Stomach smooth muscle (tissue), 2 donors: ENCODE measurements around the gene GOLPH3.
A peak's percentile ranks its signal among the peaks of the same experiment; 100 is the strongest.
"Not testable (repeated sequence)": the region's sequence is repeated elsewhere in the genome, so short reads cannot be mapped to it uniquely, and the experiment has no call there.

Experiments
- H3K27ac ChIP-seq: one replicate; pipeline ENCODE4 v1.7.0; 2013; ENCODE audit warnings: mild to moderate bottlenecking, low read length, inconsistent platforms
- H3K27me3 ChIP-seq, 2 donors: one replicate each; pipeline ENCODE4 v1.7.0; 2013; ENCODE audit warnings: low read length in 2 of 2; ENCODE audit not compliant: insufficient read depth in 2 of 2, control insufficient read depth in 1 of 2
- H3K36me3 ChIP-seq, 2 donors: one replicate each; pipeline ENCODE4 v1.7.0; 2013; ENCODE audit warnings: low read length in 2 of 2; ENCODE audit not compliant: control insufficient read depth in 2 of 2, insufficient read depth in 2 of 2
- H3K4me1 ChIP-seq: one replicate; pipeline ENCODE4 v1.7.0; 2013; ENCODE audit warnings: low read length; ENCODE audit not compliant: control insufficient read depth, insufficient read depth
- H3K4me3 ChIP-seq, 2 donors: one replicate each; pipeline ENCODE4 v1.7.0; 2013; ENCODE audit warnings: low read length in 2 of 2
- H3K9ac ChIP-seq, 2 donors: one replicate each; pipeline ENCODE4 v1.7.0; 2013; ENCODE audit warnings: low read length in 2 of 2, mild to moderate bottlenecking in 1 of 2
- H3K9me3 ChIP-seq, 2 donors: one replicate each; pipeline ENCODE4 v1.7.0; 2013; ENCODE audit warnings: low read length in 2 of 2; ENCODE audit not compliant: control insufficient read depth in 2 of 2
- donor health status: healthy.
- donor health status: Pancreatic carcinoma.

Gene GOLPH3

DNA sequence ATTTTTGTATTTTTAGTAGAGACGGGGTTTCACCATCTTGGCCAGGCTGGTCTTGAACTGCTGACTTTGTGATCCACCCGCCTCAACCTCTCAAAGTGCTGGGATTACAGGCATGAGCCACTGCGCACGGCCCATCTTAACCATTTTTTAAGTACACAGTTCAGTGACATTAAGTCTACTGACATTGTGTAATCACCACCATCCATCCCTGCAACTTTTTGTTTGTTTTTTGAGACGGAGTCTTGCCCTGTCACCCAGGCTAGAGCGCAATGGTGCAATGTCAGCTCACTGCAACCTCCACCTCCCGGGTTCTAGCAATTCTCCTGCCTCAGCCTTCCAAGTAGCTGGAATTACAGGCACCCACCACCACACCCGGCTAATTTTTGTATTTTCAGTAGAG is 55.2 kb downstream of the GOLPH3 start:
- not testable (repeated sequence) for H3K27ac ChIP-seq, H3K4me3 ChIP-seq, H3K27me3 ChIP-seq, H3K9me3 ChIP-seq, H3K9ac ChIP-seq, H3K4me1 ChIP-seq
- peaks cover 6 to 11% of the 10 kb centered on the region in 2 donors for H3K36me3 ChIP-seq

DNA sequence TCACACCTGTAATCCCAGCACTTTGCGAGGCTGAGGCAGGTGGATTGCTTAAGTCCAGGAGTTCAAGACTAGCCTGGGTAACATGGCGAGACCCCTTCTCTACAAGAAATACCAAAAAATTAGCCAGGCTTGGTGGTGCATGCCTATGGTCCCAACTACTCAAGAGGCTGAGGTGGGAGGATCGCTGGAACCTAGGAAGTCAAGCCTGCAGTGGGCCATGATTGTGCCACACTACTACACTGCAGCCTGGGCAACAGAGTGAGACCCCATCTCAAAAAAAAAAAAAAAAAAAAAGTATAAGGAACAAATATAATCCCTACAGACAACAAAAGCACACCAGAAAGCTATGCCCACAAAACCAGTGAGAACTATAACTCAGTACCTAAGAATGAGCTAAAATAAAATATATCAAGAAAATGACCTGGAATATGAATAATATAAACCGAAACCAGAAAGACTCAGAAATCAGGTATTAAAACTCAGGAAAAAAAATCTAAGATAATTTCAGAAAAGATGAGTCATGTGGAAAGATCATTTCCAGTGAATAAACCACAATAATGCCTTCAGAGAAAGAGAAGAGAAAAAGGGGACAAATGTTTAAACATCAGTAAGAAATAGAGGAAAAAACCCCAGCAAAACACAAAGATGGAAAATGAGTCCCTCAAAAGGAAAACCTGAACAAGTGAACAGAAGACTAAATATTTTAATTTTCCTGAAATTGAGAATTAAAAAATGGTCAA is 57.4 kb downstream of the GOLPH3 start:
- H3K4me3 ChIP-seq: no peak overlapping the region
- no peak overlapping the region for H3K27ac ChIP-seq
- no peaks in the 10 kb centered on the region for H3K27me3 ChIP-seq
- H3K4me1 ChIP-seq: no peaks in the 10 kb centered on the region
- peaks cover 17% of the 10 kb centered on the region in 2 donors for H3K36me3 ChIP-seq
- H3K9ac ChIP-seq: no peak overlapping the region
- H3K9me3 ChIP-seq: no peaks in the 10 kb centered on the region

DNA sequence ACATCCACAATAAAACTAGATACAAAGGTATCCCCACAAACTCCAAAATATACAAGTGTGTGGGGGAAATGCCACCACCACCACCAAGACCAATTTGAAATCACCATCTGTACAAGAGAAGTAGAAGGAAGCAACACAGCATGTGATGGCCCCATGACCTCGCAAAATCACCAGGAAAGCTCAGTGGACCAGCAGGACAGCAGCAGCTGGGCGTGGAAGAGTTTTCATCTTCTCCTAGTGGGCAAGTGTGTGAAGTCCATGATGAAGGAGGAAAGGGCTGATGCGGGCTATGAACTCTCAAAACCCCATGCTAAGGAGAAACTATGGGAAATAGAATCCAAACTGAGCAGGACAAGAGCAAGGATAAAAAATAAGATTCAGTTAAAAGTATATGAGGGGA is 58.1 kb downstream of the GOLPH3 start:
- Histone ChIP-seq H3K4me3 (no peak overlapping the region), H3K9ac (no peak overlapping the region), H3K27ac (no peak overlapping the region), H3K27me3 (no peaks in the 10 kb centered on the region), H3K9me3 (no peaks in the 10 kb centered on the region), H3K4me1 (no peaks in the 10 kb centered on the region), H3K36me3 (peaks cover 15 to 19% of the 10 kb centered on the region in 2 donors)

DNA sequence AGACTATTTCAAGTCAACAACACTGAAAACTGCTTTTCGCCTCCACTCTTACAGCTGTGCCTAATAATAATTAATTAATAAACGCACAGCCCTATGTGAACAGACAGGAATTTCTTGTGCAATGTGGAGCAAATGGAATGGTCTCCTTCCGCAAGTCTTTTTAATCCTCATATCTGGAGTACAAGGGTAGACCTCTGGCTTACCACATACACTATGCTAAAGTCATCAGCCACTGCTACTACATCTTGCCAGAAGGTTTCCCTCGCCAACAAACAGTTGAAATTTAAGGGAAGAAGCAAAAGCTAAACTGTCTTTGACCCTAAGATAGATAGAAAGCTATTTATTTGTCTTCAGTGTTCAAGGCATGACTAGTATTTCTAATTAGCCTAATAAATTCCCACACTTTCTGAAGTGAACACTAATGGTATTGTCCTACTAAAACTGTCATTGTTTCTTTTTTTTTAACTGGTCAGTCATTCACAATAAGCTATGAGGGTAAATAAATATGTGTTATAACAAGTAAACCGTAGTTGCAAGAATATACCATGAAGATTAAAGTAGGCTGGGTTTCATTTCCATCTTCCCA is 63.9 kb downstream of the GOLPH3 start:
- no peaks in the 10 kb centered on the region for H3K4me1 ChIP-seq
- H3K36me3 ChIP-seq: peaks cover 24 to 33% of the 10 kb centered on the region in 2 donors
- H3K4me3 ChIP-seq: no peak overlapping the region
- H3K27ac ChIP-seq: no peak overlapping the region
- no peaks in the 10 kb centered on the region for H3K27me3 ChIP-seq
- H3K9ac ChIP-seq: no peak overlapping the region
- H3K9me3 ChIP-seq: no peaks in the 10 kb centered on the region

DNA sequence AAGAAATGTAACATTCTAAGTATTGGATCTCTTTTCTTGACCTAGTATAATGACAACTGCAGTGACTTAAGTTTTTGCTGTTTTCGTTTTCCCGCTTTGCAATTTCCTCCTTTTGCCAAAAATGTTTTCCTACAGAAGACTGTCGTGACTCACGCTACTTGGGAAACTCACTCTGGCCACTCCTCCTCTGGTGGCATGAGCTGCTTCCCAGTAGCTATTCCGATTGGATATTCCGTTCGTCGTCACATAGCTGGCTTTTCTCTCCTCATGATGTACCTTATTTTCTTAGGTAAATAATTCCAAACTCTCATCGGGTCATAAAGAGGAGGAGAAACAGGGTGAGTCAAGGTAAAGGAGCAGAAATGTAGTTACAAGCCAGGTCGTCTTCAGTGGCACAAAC is 64.9 kb downstream of the GOLPH3 start:
- Histone ChIP-seq H3K4me1 (no peaks in the 10 kb centered on the region), H3K4me3 (no peak overlapping the region), H3K36me3 (peaks cover 24 to 37% of the 10 kb centered on the region in 2 donors), H3K27me3 (no peaks in the 10 kb centered on the region), H3K9ac (no peak overlapping the region), H3K27ac (no peak overlapping the region), H3K9me3 (no peaks in the 10 kb centered on the region)

DNA sequence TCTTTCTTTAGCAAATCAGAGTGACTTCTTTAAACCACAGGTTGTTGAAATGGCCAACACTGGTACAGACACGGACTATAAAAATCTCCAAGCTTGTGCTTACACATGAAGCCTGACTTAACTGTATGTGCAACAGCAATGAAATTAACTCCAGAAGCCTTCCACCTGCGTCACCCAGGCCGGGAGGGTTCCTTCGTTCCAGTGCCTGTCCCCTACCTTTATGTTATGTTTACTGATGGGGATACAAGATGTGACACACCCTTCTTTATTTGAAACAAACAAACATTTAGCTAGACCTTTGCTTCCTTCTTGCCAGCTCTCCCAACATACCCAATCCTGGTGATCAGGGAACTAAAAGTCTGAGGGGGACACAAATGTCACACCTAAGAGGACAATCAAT is 66.0 kb downstream of the GOLPH3 start:
- H3K9ac ChIP-seq: no peak overlapping the region
- H3K9me3 ChIP-seq: no peaks in the 10 kb centered on the region
- peaks cover 24 to 44% of the 10 kb centered on the region in 2 donors for H3K36me3 ChIP-seq
- H3K27me3 ChIP-seq: no peaks in the 10 kb centered on the region
- no peak overlapping the region for H3K4me3 ChIP-seq
- no peaks in the 10 kb centered on the region for H3K4me1 ChIP-seq
- H3K27ac ChIP-seq: no peak overlapping the region

DNA sequence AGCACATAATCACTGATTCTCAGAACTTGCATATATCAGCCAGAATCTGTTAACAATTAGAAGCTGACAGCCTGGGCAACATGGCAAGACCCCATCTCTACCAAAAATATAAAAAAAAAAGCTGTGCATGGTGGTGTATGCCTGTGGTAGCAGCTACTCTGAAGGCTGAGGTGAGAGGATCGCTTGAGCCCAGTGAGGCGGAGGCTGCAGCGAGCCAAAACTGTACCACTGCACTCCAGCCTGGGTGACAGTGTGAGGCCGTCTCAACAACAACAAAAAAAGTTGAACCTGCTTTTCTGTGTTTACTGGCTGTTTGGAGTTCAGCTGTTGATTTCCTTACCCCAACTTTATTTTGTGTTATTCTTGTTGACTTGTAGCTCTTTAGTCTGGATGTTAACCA is 66.8 kb downstream of the GOLPH3 start:
- Histone ChIP-seq H3K9me3 (no peaks in the 10 kb centered on the region), H3K27me3 (no peaks in the 10 kb centered on the region), H3K27ac (no peak overlapping the region), H3K4me1 (no peaks in the 10 kb centered on the region), H3K36me3 (peaks cover 27 to 46% of the 10 kb centered on the region in 2 donors), H3K4me3 (no peak overlapping the region), H3K9ac (no peak overlapping the region)

DNA sequence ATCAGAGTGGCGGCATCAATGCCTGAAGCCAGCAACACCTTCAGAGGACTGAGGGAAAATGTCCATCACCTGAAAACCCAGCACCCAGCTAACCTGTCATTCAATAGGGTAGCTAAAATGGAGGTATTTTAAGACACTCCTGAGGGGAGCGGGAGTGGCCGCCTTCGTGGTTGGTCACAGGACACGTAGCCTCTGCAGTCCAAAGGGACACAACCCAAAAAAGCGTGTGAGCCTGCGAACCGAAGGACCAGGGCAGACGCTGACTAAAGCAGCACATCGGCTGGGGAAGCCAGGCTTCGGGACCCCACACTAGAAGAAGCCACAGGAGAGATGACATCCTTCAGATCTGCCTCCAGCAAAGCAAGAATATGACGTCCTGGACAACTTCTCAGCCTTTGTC is 70.6 kb downstream of the GOLPH3 start:
- Histone ChIP-seq H3K9me3 (no peaks in the 10 kb centered on the region), H3K9ac (no peak overlapping the region), H3K27ac (no peak overlapping the region), H3K4me3 (no peak overlapping the region), H3K27me3 (no peaks in the 10 kb centered on the region), H3K36me3 (peaks cover 31 to 48% of the 10 kb centered on the region in 2 donors), H3K4me1 (peaks cover 21% of the 10 kb centered on the region)

DNA sequence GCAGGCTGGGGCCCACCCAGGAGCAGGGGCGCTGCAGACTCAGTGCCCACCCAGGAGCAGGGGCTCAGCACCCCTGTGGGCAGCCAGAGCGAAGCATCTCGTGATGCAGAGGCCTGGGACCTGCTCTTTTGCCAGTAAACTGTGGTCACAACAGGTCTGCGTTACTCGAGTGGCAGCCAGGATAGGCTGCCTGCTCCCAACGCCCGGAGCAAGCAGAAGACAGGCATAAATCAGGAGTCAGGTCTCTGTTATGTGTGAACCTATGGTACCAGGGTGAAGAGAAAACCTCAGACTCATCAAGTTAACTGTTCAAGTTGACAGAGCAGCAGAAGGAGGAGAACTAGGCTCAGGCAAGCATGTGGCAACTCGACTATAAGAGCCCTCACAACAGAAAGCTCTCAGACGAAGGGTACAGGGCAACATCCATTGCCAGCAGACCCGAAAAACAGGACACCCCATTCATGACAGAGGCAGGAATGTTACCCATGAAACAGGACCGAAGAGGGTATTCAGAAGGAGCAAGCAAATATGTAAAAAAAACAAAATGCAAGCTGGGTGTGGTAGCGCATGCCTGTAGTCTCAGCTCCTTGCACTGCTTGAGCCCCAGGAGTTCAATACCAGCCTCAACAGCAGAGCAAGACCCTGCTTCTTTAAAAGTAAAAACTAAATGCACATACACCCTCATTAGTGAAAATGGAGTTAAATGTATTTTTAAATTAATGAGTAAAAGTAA is 71.7 kb downstream of the GOLPH3 start:
- H3K9me3 ChIP-seq: no peaks in the 10 kb centered on the region
- H3K4me3 ChIP-seq: no peak overlapping the region
- H3K27ac ChIP-seq: no peak overlapping the region
- H3K27me3 ChIP-seq: no peaks in the 10 kb centered on the region
- H3K36me3 ChIP-seq: peaks cover 24 to 46% of the 10 kb centered on the region in 2 donors
- peaks cover 24% of the 10 kb centered on the region for H3K4me1 ChIP-seq
- H3K9ac ChIP-seq: no peak overlapping the region

DNA sequence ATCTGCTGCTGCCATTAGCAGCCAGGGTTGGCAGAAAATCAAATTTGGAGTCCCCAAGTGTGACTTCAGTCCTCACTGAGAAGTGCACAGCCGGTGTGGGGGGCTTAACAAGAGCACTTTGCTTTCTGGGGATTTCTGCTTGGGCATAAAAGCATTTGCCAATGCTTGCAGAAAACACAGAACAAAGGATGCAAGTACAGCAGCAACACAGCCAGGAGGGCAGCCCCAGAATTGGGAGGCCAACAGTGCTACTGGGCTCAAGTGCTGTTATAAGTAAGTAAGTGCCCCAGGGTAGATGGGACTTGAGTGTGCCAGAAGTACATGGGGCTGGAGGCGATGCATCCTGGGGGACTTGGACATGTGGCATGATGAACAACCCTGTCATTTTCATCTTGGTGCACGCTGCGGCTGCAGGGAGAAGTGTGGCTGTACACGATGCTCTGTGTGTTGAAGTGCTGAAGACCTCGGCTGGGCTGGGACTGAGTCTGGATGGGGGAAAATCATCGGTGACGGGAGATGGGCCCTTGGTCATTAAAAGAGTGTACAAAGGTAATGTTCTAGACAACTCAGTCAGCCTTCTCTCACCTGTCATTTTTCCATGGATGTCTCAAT is 73.3 kb downstream of the GOLPH3 start:
- Histone ChIP-seq H3K36me3 (peaks cover 24 to 41% of the 10 kb centered on the region in 2 donors), H3K27me3 (no peaks in the 10 kb centered on the region), H3K4me3 (no peak overlapping the region), H3K4me1 (peaks cover 27% of the 10 kb centered on the region), H3K9me3 (no peaks in the 10 kb centered on the region), H3K9ac (no peak overlapping the region), H3K27ac (peak overlapping the region; percentile 76)
